Left lobe of liver (tissue), 2 donors: Measurements from ENCODE around the gene TNFRSF6B. TPM values are rescaled to one million over a fixed set of nuclear protein-coding genes. Genes with fewer than 3 reads are reported as not detected.

Source experiments
- ATAC-seq: fragments of 200-7000 bp; cut with Tn5 transposase; one replicate; pipeline ENCODE4 v1.9.1; 2020; ENCODE audit warnings: mild to moderate bottlenecking, moderate library complexity
- DNase-seq: peaks from one replicate; pipeline ENCODE4 v3.0.0-alpha.2; 2020; ENCODE audit warnings: low spot score
- total RNA-seq: library from RNA; stranded (reverse); gene quantifications from one replicate; pipeline ENCODE4 v1.2.1, GENCODE V29; 2021
- donor health status: DM: no; HTN: no; CAD: no; lungs with moderate emphysema.
- donor health status: DM: no; HTN: yes; CAD: no.

TNFRSF6B gene
- total RNA-seq, 1 donor from 2014 or later, result 0.40 TPM

DNA sequence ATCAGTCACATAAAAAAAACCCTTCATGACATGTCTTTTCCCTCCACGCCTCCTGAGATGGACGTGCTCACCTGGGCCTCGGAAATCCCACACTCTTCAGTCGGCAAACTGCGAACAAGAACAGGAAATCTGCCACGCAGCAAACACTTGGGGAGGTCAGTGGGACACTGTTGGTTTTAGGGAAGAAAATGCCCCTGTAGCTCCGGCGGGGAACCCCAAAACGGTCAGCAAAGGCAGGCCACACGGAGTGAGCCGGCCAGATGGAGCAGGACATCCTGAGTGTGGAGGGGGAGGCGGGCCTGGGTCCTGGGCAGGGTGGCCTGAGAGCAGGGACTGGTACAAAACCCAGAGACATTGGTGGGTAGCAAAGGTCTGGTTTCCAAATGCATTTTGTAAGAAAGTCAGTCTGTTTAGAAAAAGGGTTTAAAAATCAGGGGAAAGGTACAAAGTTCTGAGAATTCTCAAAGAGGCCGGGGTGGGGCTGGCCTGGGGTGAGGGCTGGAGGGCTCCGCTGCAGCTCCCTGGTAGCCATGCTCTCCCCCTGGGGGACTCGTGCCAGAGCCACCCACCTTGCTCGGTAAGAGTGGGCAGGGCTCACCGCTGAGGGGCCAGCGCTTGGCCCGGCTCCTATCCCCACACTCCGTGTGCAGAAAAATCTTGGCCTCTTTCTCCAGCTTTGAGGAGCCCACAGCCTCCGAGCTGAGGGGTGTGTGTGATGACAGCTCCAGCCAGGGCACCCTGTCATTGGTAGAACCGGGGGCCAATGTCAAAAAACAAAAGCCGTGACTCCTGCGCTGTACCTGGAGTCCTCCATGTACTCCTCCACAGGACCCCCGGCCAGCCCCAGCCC lies 48.3 kb downstream of the TNFRSF6B start:
- no peak for ATAC-seq
- no peak for DNase-seq

DNA sequence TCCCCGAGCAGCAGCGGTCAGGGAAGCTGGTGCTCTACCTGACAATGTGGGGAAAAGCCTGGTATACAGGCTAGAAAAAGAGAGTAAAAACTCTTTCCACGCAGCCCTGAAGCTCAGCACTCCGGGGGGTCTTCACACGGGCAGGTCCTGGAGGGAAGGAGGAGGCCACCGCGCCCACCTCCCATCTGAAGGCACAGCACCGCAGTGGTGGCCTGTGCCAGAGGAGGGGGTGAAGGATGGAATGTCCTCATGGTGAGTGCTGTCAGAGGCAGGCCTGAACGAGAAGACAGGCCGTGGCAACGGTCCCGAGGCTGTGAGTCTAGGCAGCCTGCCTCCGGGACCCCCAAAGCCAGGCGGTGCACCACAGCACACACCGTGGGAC lies 49.0 kb downstream of the TNFRSF6B start:
- DNase-seq, result no peak

GRCh38 chr20:63745961-63746731 lies 49.7 kb downstream of the TNFRSF6B start:
- no peak for DNase-seq
- peak; percentile 13 for ATAC-seq

More for the DNA sequence above, 49.0 kb downstream of the TNFRSF6B start:
- ATAC-seq, result no peak

DNA sequence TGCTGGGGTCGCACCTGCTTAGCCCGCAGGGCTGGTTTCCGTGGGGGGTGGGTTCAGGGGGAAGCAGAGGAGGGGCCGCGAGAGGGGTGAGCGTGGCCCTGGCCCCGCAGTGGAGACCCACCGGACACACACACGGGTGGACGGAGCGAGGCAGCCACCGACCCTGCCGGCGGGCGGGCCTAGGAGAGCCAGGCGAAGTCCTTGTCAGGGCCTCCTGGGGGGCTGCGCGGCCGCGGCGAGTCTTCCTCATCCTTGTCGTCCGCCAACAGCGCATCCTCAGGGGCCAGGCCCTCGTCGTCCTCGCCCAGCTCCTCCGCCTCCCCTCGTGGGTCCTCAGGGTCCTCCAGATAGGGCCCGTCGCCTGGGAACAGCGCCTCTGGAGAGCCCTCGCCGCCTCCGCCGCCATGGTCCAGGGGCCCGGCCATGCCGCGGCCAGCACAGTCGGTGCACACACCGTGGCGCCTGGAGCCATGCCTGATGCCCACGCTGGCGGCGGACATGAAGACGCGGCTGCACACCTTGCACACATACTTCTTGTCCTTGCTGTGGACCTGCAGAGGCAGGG lies 50.4 kb downstream of the TNFRSF6B start:
- DNase-seq, result no peak
- ATAC-seq, result no peak

DNA sequence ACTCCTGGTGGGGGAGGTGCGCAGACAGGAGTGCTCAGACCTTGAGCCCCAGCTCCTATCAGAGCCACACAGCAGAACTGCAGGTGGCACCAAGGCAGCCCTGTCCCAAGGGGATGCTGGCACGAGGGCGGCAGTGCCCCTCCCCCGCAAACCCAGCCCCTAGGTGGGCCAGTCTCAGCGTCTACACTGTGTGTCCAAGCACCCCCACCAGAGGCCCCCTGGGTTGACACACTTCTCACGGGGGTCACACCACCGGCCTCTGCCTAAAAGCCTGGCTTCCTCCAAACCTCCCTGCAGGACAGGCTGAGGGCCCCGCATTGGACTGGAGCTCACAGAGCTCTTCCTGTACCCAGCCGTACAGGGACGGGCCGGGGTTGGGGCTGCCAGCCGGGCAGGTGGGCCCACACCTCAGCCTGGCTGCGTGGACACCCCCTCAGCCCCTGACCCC lies 51.2 kb downstream of the TNFRSF6B start:
- no peak for ATAC-seq
- no peak for DNase-seq

Other genes with a start within 250 kb of the TNFRSF6B start
- gene KCNQ2, start 224.0 kb upstream of the TNFRSF6B start, total RNA-seq, result not detected
- gene EEF1A2, start 197.6 kb upstream of the TNFRSF6B start, total RNA-seq, result 0.73 TPM
- gene PPDPF, start 175.9 kb upstream of the TNFRSF6B start, total RNA-seq, result 88.0 TPM
- gene PTK6, start 159.3 kb upstream of the TNFRSF6B start, total RNA-seq, result 12.0 TPM
- not detected for gene SRMS, start 148.9 kb upstream of the TNFRSF6B start, total RNA-seq
- not detected for gene FNDC11, start 142.5 kb upstream of the TNFRSF6B start, total RNA-seq
- gene HELZ2, start 122.4 kb upstream of the TNFRSF6B start, total RNA-seq, result 18.1 TPM
- gene GMEB2, start 69.6 kb upstream of the TNFRSF6B start, total RNA-seq, result 4.5 TPM
- 1.5 TPM for gene STMN3, start 43.2 kb upstream of the TNFRSF6B start, total RNA-seq
- 13.8 TPM for gene RTEL1, start 38.3 kb upstream of the TNFRSF6B start, total RNA-seq
- gene ARFRP1, start 11.3 kb downstream of the TNFRSF6B start, total RNA-seq, result 23.6 TPM
- 64.1 TPM for gene ZGPAT, start 11.4 kb downstream of the TNFRSF6B start, total RNA-seq
- gene LIME1, start 40.0 kb downstream of the TNFRSF6B start, total RNA-seq, result 122 TPM
- gene SLC2A4RG, start 43.1 kb downstream of the TNFRSF6B start, total RNA-seq, result 195 TPM
- gene ZBTB46, start 134.6 kb downstream of the TNFRSF6B start, total RNA-seq, result 4.7 TPM
- gene ABHD16B, start 164.8 kb downstream of the TNFRSF6B start, total RNA-seq, result not detected
- gene TPD52L2, start 168.6 kb downstream of the TNFRSF6B start, total RNA-seq, result 17.3 TPM
- 17.8 TPM for gene DNAJC5, start 198.5 kb downstream of the TNFRSF6B start, total RNA-seq